ENCODE measurements around the gene SYMPK. TPM values are rescaled to one million over a fixed set of nuclear protein-coding genes. Genes with fewer than 3 reads are reported as not detected.

Gene SYMPK
- total RNA-seq, 1 donor from 2014 or later, result 70.0 TPM

DNA sequence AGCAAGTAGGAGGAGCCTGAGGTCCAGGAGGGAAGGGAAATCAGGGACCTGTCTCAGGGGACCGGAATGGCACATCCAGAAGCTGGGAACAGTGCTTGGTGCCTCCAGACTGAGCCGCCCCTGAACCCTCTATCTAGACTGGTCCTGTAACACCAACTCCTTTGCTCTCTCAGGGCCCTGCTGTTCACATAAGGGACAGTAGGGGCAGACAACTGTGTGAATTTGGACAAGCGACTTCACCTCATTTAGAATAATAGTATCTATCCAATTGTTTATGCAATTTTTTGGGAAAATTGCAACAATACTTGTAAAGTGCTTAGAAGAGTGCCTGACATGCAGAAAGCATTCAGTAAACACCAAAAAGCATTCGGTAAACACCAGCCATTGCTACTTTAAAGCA, 14.0 kb downstream of the SYMPK start:
- H3K9ac ChIP-seq (ENCODE audit: low read length), result no peak overlapping the region
- Mint-ChIP-seq H3K27ac (ENCODE audit: unreplicated experiment) (no peak overlapping the region), H3K4me1 (ENCODE audit: low read depth, unreplicated experiment) (peaks cover 3% of the 10 kb centered on the region), H3K4me3 (ENCODE audit: unreplicated experiment) (no peak overlapping the region), H3K9me3 (ENCODE audit: unreplicated experiment) (no peaks in the 10 kb centered on the region), H3K27me3 (ENCODE audit: low read depth, unreplicated experiment) (no peaks in the 10 kb centered on the region), H3K36me3 (ENCODE audit: low read depth, unreplicated experiment) (peaks cover 30% of the 10 kb centered on the region)
- FAIRE-seq, result no peak
- no peak overlapping the region for H3K4me3 ChIP-seq (ENCODE audit: insufficient read depth, low read depth, low read length)
- no peak for DNase-seq (ENCODE audit: low read depth)
- H3K27me3 ChIP-seq (ENCODE audit: insufficient read depth, low read length), result no peaks in the 10 kb centered on the region
- H4K20me1 ChIP-seq (ENCODE audit: insufficient read depth, low read length), result peaks cover 26% of the 10 kb centered on the region
- peaks cover 46% of the 10 kb centered on the region for H3K36me3 ChIP-seq (ENCODE audit: insufficient read depth, low read length)
- no peak overlapping the region for H3K27ac ChIP-seq (ENCODE audit: low read depth, low read length)
- TF ChIP-seq EZH2 (IDR thresholded peaks at IDR 0.05; ENCODE audit: insufficient read depth, low read length), result no peak
- TF ChIP-seq, protein P1, sequence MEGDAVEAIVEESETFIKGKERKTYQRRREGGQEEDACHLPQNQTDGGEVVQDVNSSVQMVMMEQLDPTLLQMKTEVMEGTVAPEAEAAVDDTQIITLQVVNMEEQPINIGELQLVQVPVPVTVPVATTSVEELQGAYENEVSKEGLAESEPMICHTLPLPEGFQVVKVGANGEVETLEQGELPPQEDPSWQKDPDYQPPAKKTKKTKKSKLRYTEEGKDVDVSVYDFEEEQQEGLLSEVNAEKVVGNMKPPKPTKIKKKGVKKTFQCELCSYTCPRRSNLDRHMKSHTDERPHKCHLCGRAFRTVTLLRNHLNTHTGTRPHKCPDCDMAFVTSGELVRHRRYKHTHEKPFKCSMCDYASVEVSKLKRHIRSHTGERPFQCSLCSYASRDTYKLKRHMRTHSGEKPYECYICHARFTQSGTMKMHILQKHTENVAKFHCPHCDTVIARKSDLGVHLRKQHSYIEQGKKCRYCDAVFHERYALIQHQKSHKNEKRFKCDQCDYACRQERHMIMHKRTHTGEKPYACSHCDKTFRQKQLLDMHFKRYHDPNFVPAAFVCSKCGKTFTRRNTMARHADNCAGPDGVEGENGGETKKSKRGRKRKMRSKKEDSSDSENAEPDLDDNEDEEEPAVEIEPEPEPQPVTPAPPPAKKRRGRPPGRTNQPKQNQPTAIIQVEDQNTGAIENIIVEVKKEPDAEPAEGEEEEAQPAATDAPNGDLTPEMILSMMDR (IDR thresholded peaks at IDR 0.05; ENCODE audit: insufficient read depth, low read depth, low read length), result peak; percentile 34
- no peak overlapping the region for H3K4me2 ChIP-seq (ENCODE audit: low read length)
- no peaks in the 10 kb centered on the region for H3K9me3 ChIP-seq (ENCODE audit: insufficient read depth, low read depth, low read length)
- no peaks in the 10 kb centered on the region for H3K4me1 ChIP-seq (ENCODE audit: insufficient read depth, low read length)
- no peak overlapping the region for H2AFZ ChIP-seq (ENCODE audit: low read depth, low read length)
- no peaks in the 10 kb centered on the region for H3K79me2 ChIP-seq (ENCODE audit: insufficient read depth, low read length)

DNA sequence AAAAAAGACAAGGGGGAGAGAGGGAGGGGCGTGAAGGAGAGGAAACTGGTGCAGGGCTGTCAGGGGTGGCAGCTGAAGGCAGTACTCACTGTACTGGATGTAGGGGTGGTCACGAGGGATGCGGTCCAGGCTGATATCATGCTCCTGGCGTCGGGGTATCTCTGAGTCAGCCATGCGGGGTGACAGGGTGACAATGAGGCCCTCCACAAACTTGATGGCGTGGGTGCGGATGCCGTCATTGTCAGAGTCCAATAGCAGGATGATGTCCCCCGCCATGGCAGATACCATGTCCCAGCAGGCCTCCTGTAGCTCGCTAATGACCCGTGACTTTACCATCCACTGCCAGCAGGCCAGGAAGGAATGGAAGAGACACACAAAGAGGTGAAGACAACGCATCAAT, 15.3 kb downstream of the SYMPK start:
- Mint-ChIP-seq H3K27ac (ENCODE audit: unreplicated experiment) (no peak overlapping the region), H3K4me1 (ENCODE audit: low read depth, unreplicated experiment) (peaks cover 3% of the 10 kb centered on the region)

DNA sequence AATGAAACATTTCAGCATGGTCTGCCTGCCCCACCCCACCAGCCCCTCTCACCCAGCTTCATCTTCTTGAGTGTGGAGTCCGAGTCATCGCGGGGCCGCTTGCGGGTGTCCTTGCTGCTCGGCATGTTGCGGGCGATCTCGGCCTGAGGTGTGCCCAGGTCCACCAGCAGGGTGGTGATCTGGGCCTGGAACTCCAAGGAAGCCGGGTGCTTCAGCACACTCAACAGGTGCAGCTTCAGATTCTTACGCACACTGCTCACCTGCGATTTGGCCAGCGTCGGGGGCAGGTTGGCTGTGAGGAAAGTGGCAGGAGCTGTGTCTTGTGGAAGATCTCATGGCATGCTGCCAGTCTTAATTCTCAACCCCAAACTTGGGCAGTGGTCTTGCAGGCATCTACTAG, 20.7 kb downstream of the SYMPK start:
- Histone ChIP-seq H3K27ac (ENCODE audit: low read depth, low read length) (no peak overlapping the region), H3K36me3 (ENCODE audit: insufficient read depth, low read length) (peaks cover 39% of the 10 kb centered on the region), H3K79me2 (ENCODE audit: insufficient read depth, low read length) (no peaks in the 10 kb centered on the region), H3K4me1 (ENCODE audit: insufficient read depth, low read length) (no peaks in the 10 kb centered on the region), H3K9me3 (ENCODE audit: insufficient read depth, low read depth, low read length) (no peaks in the 10 kb centered on the region), H3K4me2 (ENCODE audit: low read length) (no peak overlapping the region), H3K9ac (ENCODE audit: low read length) (no peak overlapping the region), H4K20me1 (ENCODE audit: insufficient read depth, low read length) (peaks cover 18% of the 10 kb centered on the region), H3K4me3 (ENCODE audit: insufficient read depth, low read depth, low read length) (no peak overlapping the region), H2AFZ (ENCODE audit: low read depth, low read length) (no peak overlapping the region), H3K27me3 (ENCODE audit: insufficient read depth, low read length) (no peaks in the 10 kb centered on the region)
- Mint-ChIP-seq H3K27ac (ENCODE audit: unreplicated experiment) (no peak overlapping the region), H3K4me3 (ENCODE audit: unreplicated experiment) (no peak overlapping the region), H3K36me3 (ENCODE audit: low read depth, unreplicated experiment) (peaks cover 32% of the 10 kb centered on the region), H3K4me1 (ENCODE audit: low read depth, unreplicated experiment) (no peaks in the 10 kb centered on the region), H3K9me3 (ENCODE audit: unreplicated experiment) (no peaks in the 10 kb centered on the region), H3K27me3 (ENCODE audit: low read depth, unreplicated experiment) (no peaks in the 10 kb centered on the region)
- DNase-seq (ENCODE audit: low read depth), result no peak
- no peak for TF ChIP-seq EZH2 (IDR thresholded peaks at IDR 0.05; ENCODE audit: insufficient read depth, low read length)
- TF ChIP-seq, protein P1 (IDR thresholded peaks at IDR 0.05; ENCODE audit: insufficient read depth, low read depth, low read length), result no peak
- FAIRE-seq, result no peak

More for the DNA sequence above, 15.3 kb downstream of the SYMPK start:
- FAIRE-seq (no peak), DNase-seq (ENCODE audit: low read depth) (no peak)
- Mint-ChIP-seq H3K36me3 (ENCODE audit: low read depth, unreplicated experiment) (peaks cover 31% of the 10 kb centered on the region), H3K4me3 (ENCODE audit: unreplicated experiment) (no peak overlapping the region), H3K9me3 (ENCODE audit: unreplicated experiment) (no peaks in the 10 kb centered on the region), H3K27me3 (ENCODE audit: low read depth, unreplicated experiment) (no peaks in the 10 kb centered on the region)
- Histone ChIP-seq H3K9ac (ENCODE audit: low read length) (no peak overlapping the region), H3K27me3 (ENCODE audit: insufficient read depth, low read length) (no peaks in the 10 kb centered on the region), H2AFZ (ENCODE audit: low read depth, low read length) (no peak overlapping the region), H3K27ac (ENCODE audit: low read depth, low read length) (no peak overlapping the region), H3K36me3 (ENCODE audit: insufficient read depth, low read length) (peaks cover 49% of the 10 kb centered on the region), H3K4me1 (ENCODE audit: insufficient read depth, low read length) (no peaks in the 10 kb centered on the region), H3K4me2 (ENCODE audit: low read length) (no peak overlapping the region), H3K9me3 (ENCODE audit: insufficient read depth, low read depth, low read length) (no peaks in the 10 kb centered on the region), H3K4me3 (ENCODE audit: insufficient read depth, low read depth, low read length) (no peak overlapping the region), H3K79me2 (ENCODE audit: insufficient read depth, low read length) (no peaks in the 10 kb centered on the region), H4K20me1 (ENCODE audit: insufficient read depth, low read length) (peaks cover 27% of the 10 kb centered on the region)
- TF ChIP-seq EZH2 (IDR thresholded peaks at IDR 0.05; ENCODE audit: insufficient read depth, low read length), result no peak
- TF ChIP-seq, protein P1 (IDR thresholded peaks at IDR 0.05; ENCODE audit: insufficient read depth, low read depth, low read length), result no peak
